Astrocyte of the hippocampus (primary cell): Measurements from ENCODE around the gene TMEM150A.
"Not testable (repeated sequence)": the region's sequence is repeated elsewhere in the genome, so short reads cannot be mapped to it uniquely, and the experiment has no call there.

Experiments
- DNase-seq: peaks from one replicate; pipeline ENCODE4 v3.0.0; 2011; ENCODE audit warnings: low read depth, low spot score

TMEM150A gene

DNA sequence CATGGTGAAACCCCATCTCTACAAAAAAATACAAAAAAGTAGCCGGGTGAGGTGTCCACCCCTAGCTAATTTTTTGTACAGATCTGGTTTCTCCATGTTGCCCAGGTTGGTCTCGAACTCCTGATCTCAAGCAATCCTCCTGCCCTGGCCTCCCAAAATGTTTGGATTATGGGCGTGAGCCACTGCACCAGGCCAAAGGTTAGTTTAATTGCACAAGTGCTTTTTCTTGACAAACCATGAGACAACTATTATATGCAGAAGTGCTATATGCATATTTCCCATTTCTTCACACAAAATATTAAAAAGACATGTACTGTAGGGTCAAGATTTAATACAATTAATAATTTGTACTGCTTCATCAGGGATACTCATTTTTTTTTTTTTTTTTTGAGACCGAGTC lies 36.2 kb downstream of the TMEM150A start:
- DNase-seq, result no peak

DNA sequence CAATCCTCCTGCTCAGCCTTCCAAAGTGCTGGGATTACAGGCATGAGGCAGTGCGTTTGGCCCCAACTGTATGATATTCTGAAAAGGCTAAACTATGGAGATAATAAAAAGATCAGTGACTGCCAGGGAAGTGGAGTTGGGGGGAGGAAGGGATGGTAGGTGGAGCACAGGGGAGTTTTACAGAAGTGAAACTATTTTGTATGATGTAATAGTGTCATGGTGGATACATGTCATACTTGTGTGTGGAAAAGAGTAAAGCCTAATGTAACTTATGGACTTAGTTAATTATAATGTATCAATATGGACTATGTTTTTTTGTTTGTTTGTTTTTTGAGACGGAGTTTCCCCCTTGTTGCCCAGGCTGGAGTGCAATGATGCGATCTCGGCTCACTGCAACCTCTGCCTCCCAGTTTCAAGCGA lies 38.3 kb downstream of the TMEM150A start:
- DNase-seq, result no peak

DNA sequence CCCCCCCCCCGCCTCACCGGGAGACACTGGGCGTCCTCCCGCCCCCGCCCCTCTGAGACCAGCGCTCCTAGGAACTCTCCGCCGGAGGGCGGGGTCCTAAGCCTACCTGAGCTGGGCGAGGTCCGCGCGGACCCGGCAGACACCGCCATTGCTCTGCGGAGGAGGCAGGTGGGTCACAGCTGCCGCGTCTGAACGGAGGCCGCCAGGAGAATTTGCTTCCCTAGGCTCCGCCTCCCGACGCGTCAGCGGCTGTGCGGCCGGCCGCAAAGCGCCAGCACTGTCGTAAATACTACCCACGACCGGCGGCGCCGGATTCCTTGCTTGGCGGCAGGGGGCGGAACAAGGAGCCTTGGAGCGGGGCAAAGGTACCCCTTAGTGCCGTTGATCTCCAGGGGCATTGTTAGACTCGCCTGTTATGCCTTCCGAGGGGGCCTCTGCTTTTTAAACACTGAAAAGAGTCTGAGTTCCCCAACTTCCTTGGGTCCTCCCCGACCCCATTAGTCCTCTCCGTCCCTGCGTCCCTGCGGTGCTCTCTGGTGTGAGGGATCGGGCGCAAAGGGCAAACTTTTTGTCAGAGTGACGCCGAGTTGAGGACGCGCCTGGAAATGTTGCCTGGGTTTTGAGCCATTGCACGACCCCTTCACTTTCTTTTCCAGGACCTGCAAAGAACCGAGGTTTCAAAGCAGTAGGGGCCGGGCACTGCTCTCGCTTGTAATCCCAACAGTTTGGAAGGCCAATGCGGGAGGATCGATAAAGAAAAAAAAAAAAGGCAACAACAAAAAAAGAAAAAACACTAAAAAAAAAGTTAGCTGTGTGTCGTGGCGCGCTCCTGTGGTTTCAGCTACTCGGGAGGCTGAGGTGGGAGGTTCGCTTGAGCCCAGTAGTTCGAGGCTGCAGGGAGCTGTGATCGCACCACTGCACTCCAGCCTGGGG lies 41.0 kb downstream of the TMEM150A start, which contains the start of gene GGCX:
Gene GGCX, minus strand, starts transcription at position 214 of the 933 bp plus-strand sequence. Its CDS starts 65 bp downstream, at position 149.
- peak; percentile 98 for DNase-seq

DNA sequence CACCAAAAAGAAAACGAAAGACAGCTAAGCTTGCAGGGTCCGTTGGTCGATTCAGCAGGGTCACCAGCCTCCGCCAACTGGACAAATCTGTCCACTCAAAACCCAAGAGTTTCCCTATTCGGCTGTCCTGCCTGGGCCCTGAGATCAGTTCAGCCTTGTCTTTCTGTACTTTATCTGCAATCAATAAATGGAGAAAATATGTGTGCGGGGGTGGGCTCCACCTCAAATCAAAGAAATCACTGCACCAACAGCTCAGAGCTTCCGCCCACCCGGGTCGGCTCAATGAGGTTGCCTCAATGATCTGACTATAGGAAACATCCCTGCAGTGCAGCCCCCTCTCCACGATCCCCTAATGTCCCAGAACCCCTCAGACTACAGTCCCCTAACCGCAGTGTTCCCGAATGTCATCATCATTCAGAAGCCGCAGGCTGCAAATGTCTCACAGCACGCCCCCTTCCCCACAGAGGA lies 41.7 kb downstream of the TMEM150A start:
- no peak for DNase-seq

DNA sequence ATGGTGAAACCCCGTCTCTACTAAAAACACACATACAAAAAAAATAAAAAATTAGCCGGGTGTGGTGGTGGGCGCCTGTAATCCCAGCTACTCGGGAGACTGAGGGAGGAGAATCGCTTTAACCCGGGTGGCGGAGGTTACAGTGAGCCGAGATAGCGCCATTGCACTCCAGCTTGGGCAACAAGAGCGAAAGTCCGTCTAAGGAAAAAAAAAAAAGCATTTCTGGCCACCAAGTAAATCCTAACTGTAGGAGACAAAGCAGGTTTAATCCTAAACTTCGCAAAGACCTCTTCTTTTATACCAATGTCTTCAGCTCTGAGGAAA lies 42.1 kb downstream of the TMEM150A start:
- not testable (repeated sequence) for DNase-seq

DNA sequence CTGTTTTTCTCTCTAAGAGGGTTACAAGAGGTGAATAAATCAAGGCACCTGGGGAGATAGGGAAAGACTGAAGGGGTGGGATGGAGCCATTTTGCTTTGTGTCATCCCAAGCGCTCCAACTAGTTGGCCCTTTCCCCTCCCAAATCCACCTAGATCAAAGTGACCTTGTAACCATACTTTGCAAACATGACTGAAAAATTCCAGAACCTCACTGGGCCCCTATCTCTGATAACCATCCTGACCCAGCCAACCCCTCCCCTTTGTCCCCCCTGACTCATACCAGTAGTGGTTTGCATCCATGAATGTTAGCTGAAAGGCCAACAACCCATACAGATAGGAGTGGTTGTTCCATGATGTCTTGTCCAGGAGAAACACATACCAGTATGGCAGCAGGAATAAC lies 44.3 kb downstream of the TMEM150A start:
- no peak for DNase-seq

DNA sequence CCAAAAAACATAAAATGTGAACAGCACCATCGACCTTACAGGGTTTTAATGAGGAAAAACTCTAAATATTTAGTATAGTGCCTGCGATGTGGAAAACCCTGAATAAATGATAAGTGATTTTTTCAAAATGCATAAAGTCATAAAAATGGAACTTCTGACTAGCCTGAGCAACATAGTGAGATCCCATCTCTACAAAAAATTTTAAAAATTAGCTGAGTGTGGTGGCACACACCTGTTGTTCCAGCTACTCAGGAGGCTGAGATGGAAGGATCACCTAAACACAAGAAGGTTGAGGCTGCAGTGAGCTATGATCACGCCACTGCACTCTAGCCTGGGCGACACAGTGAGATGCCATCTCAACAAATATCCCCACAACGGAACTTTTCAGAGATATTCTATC lies 45.4 kb downstream of the TMEM150A start:
- DNase-seq, result no peak

DNA sequence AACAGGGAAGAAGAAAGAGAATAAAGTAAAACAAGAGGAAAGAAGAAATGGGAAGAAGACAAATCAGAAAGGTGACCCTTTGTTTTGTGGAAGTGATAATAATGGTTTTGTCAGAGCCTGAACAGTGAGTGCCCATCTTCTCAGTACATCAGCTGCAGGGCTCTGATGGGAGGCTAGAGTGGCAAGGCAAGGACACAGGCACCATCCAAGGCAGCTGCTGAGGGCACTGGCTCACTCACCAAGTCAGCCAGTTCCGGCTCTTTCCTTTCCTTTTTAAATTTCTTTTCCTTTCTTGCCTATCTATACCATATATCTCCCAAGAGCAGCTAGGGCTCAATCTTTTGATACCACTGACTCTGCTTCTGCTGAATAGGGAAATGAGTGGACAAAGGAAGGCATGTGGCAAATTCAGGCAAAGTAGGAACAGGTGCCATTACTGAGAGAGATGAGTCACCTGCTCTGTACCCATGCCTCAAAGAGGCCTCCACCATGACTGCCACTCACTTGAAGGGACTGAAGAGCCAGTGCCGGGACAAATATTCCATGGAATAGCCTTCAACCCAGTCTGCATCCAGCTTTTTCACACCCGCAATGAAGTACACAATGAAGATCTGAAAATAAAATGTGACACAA lies 47.4 kb downstream of the TMEM150A start:
- no peak for DNase-seq

DNA sequence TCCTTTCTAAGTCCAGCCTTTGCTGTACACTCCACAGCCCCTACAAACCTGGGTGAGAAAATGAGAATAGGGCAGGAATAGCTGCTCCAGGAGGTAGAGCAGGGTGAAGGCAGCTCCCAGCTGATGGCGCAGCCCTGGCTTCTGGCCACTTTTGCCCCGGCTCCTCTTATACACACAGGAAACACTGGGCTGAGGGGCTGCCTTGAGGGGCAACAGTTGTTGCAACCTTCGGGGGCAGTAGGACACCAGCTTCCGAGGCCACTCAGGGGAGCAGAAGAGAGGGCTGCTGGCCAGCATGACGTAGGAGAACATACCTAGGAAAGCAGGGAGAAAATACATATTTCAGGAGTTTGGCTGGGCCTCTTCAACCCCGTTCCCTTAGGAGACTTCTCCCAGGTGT lies 49.3 kb downstream of the TMEM150A start:
- DNase-seq, result no peak

DNA sequence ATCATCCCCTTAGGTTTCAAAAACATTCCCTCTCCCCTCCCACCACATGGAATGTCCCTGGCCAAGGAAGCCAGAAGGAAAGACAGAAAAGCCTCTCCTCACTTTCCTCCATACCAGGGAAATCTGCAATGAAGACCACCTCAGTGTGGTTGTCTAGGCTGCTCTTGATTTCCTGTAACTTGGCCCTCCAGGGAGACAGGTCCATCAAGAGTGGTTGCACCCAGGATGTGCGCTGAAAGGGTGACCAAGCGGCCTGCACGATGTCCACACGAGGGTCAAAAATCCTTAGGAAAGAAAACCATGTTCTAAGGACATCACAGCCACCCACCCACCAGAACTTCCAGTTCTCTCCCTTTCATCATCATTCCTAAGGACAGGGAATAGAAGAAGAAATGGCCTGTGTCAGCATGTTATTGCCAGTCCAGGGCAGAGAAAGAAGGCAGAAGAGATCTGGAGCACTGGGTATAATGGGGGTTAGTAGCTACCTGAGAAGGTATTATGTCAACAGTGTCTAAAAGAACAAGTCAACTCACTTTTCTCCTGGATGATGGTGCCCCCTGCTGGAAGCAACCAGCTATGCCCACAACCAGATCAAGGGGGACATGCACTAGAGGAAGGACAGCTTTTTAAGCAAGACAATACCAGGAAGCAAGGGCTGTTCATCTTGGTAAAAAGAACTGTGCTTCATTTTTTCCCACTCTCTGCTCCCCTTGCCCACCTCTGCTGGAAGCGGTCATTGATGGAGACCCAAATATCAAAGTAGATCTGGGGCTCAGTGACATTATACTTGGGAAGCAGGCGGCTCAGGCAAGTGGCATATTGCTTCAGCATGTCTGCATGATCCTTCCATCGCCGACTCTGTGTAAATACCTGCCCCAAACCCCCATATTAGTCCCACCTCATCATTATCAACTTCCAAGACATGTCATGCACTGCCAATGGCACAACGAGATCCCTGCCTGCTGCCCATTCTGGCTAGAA lies 50.5 kb downstream of the TMEM150A start:
- DNase-seq, result peak; percentile 86

DNA sequence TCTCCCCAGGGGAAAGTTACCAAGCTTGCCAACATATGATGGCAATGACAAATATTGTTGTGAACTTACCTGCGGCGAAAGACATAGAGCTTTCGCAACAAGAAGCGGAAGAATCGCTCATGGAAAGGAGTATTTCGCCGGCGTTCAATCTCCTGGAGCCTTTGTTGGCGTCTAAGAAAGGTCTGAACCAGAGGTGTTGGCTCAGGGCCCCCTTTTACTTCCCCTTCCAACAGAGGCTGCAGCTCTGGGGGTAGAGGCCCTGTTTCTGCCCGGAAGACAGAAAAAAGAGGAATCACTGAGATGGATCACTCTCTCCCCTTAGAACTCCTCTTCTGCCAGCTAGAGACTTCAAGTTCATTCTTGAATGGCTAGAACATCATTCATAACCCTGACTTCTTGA lies 52.0 kb downstream of the TMEM150A start:
- DNase-seq, result no peak

DNA sequence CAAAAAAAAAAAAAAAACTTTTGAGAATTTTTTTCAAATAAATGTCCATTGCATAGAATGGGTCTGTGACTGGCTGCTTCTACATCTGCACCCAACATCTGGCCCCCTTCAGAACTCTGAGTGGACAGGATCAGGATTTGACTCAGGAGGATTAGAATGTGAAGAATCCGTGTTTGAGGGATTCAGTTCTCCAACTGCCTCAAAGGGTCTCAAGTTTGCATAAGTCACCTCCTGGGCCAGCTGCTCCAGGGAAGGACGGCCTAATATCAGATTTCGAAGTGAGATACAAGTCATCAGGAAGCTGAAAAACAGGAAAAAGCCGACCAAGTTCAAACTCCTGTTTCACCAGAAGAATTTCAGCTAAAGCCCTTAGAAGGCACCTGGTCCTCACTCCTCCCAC lies 52.7 kb downstream of the TMEM150A start:
- peak; percentile 67 for DNase-seq

DNA sequence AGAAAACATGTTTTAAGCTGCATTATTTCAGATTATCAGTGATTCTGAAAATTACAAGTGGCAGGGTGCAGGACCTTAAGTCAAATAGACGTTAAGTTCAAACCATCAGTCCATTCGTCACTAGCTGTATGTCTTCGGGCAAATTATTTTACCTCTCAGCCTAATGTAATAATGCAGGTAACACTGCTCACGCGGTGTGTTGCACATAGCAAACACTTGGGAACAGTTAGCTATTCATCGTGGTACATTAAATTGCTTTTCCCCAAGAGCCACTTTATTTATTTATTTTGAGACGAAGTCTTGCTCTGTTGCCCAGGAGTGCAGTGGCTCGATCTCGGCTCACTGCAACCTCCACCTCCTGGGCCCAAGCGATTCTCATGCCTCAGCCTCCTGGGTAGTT lies 53.4 kb downstream of the TMEM150A start:
- DNase-seq, result no peak

DNA sequence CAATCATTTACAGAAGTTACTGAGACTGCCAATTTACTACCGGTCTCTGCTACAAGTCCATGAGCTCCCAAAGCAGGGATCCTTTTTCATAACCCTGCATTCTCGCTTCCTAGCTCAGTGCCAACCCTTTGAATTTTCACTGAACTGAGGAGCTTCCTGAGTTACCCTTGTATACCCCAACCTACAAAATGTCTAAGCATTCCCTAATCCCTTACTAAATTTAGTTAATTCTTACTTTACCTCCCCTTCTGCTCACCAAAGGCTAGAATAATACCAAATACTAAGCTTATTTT lies 53.9 kb downstream of the TMEM150A start:
- DNase-seq, result no peak
